ENCODE results near the gene FEZ2.

FEZ2 gene

GRCh38 chr2:36586672-36587071 is 11.3 kb downstream of the FEZ2 start:
- DNase-seq, result no peak

GRCh38 chr2:36584148-36584794 is 13.7 kb downstream of the FEZ2 start:
- no peak for DNase-seq

GRCh38 chr2:36582951-36583350 is 15.0 kb downstream of the FEZ2 start:
- DNase-seq, result no peak

- DNase-seq, result no peak
These were observed 15.4 kb downstream of the FEZ2 start for GRCh38 chr2:36582538-36582937.

GRCh38 chr2:36579297-36579664 is 18.7 kb downstream of the FEZ2 start:
- DNase-seq, result no peak

GRCh38 chr2:36578343-36579296 is 19.3 kb downstream of the FEZ2 start:
- no peak for DNase-seq

GRCh38 chr2:36577884-36578283 is 20.1 kb downstream of the FEZ2 start:
- DNase-seq, result no peak

GRCh38 chr2:36574560-36574959 is 23.4 kb downstream of the FEZ2 start:
- DNase-seq, result no peak

- no peak for DNase-seq
These were observed 24.8 kb downstream of the FEZ2 start for GRCh38 chr2:36573165-36573564.

GRCh38 chr2:36572719-36573059 is 25.3 kb downstream of the FEZ2 start:
- no peak for DNase-seq

GRCh38 chr2:36572054-36572718 is 25.8 kb downstream of the FEZ2 start:
- no peak for DNase-seq

GRCh38 chr2:36570416-36570815 is 27.6 kb downstream of the FEZ2 start:
- DNase-seq, result no peak

- DNase-seq, result no peak
These were observed 28.6 kb downstream of the FEZ2 start for GRCh38 chr2:36569267-36569856.

GRCh38 chr2:36568516-36569246 is 29.3 kb downstream of the FEZ2 start:
- DNase-seq, result no peak

- no peak for DNase-seq
These were observed 30.1 kb downstream of the FEZ2 start for GRCh38 chr2:36567711-36568408.

- DNase-seq, result no peak
These were observed 31.1 kb downstream of the FEZ2 start for GRCh38 chr2:36566887-36567286.

- no peak for DNase-seq
These were observed 32.3 kb downstream of the FEZ2 start for GRCh38 chr2:36565712-36566111.

GRCh38 chr2:36564377-36564930 is 33.5 kb downstream of the FEZ2 start:
- no peak for DNase-seq

GRCh38 chr2:36562973-36563532 is 34.9 kb downstream of the FEZ2 start:
- no peak for DNase-seq

- DNase-seq, result no peak
These were observed 35.7 kb downstream of the FEZ2 start for GRCh38 chr2:36562240-36562639.

- no peak for DNase-seq
These were observed 36.6 kb downstream of the FEZ2 start for GRCh38 chr2:36561237-36561944.
